Glomerular visceral epithelial cell (primary cell): ENCODE results near the gene KRT85.
"Not testable (repeated sequence)": the region's sequence is repeated elsewhere in the genome, so short reads cannot be mapped to it uniquely, and the experiment has no call there.

ENCODE experiments used
- DNase-seq: peaks from one replicate; pipeline ENCODE4 v3.0.0-alpha.2; 2016; ENCODE audit errors: extremely low spot score

KRT85 gene

GRCh38 chr12:52366738-52367485 is at the start of gene KRT85:
Gene KRT85 (minus strand): TSS chr12:52367481. CDS start chr12:52367405, 76 bp downstream.
- no peak for DNase-seq

DNA sequence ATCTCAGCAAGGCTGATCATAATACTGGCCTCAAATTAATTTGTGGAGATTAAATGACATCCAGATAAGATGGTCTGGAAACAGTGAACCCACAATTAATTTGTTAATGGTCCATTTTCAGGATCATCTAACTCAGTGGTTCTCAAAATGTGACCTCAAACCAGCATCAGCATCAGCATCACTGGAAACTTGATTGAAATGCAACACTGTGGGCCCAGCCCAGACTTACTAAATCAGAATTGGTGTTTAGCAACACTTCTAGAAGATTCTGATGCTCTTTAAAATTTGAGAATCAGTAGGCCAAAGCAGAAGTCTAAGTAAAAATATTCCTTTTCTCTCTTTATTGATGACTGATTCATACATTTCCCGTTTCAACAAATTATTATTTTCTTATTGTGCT is 49.5 kb upstream of the KRT85 start:
- DNase-seq: no peak

- DNase-seq: peak; percentile 38
Measured at GRCh38 chr12:52415870-52416750, 48.8 kb upstream of the KRT85 start.

GRCh38 chr12:52414936-52415335 is 47.7 kb upstream of the KRT85 start:
- DNase-seq: no peak

GRCh38 chr12:52413782-52414345 is 46.6 kb upstream of the KRT85 start:
- no peak for DNase-seq

GRCh38 chr12:52413202-52413601 is 45.9 kb upstream of the KRT85 start:
- no peak for DNase-seq

DNA sequence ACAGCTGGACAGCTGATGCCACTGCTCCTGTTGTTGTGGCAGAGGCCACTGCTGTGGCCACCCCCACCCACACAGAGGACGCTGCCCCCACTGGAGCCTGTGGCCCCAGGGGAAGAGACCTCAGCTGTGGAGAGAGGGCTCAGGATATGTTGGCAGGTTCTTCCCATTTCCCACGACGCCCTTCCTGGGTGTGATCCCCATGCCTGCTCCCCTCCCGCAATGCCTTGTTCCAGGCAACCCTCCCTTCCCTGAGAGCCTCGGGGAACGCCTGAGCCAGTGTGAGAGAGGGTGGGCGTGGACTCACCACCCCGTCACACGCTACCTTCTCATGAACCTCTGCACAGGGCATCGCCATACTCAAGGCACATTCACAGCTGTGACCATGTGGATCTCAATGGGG is 44.5 kb upstream of the KRT85 start:
- no peak for DNase-seq

DNA sequence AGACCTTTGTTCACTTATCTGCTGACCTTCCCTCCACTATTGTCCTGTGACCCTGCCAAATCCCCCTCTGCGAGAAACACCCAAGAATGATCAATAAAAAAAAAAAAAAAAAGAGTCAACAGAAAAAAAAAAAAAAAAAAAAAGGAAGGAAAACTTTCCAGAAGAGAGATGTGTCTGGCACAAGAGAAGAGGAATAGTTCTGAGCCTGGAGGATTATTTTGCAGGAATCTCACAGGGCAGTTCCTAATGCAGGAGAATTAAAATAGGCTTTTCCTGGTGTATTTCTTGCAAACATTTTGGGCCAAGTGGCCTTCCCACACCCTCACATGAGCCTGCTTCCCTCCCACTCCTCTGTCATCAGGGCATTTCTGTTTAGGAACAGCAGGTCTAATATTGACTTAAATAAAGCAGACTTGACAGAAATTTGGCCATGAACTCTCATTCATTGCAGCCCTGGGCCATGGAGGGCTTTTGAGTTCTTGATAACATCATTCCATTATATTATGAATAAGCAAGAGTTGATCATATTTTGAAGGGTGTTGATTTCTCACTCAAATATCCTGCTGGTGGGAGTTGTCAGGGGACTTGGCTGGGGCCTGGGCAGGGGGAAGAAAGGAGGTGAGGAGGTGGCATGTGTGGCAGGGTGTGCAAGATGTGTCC is 43.4 kb upstream of the KRT85 start:
- not testable (repeated sequence) for DNase-seq

GRCh38 chr12:52407918-52408317 is 40.6 kb upstream of the KRT85 start:
- DNase-seq: no peak

GRCh38 chr12:52405922-52406385 is 38.7 kb upstream of the KRT85 start, which contains the start of gene KRT82:
Gene KRT82 (minus strand): TSS chr12:52406335. CDS start chr12:52406277, 58 bp downstream.
- DNase-seq: no peak

- DNase-seq: no peak
Measured at GRCh38 chr12:52404951-52405350, 37.7 kb upstream of the KRT85 start.

DNA sequence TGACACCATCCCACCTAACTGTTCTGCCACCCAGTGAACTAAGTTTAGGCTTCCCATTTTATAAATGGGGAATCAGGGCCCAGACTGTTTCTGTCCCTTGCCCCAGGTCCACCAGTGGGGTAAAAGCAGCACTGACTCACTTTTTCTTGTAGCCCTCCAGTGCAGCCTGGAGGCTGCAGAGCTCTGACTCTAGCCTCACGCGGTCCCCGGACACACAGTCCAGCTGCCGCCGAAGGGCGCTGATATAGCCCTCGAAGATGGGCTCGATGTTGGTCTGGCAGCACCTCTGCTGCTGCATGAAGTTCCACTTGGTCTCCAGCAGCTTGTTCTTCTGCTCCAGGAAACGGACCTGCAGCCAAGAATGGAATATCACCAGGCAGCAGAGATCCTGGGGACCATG is 36.3 kb upstream of the KRT85 start:
- no peak for DNase-seq

DNA sequence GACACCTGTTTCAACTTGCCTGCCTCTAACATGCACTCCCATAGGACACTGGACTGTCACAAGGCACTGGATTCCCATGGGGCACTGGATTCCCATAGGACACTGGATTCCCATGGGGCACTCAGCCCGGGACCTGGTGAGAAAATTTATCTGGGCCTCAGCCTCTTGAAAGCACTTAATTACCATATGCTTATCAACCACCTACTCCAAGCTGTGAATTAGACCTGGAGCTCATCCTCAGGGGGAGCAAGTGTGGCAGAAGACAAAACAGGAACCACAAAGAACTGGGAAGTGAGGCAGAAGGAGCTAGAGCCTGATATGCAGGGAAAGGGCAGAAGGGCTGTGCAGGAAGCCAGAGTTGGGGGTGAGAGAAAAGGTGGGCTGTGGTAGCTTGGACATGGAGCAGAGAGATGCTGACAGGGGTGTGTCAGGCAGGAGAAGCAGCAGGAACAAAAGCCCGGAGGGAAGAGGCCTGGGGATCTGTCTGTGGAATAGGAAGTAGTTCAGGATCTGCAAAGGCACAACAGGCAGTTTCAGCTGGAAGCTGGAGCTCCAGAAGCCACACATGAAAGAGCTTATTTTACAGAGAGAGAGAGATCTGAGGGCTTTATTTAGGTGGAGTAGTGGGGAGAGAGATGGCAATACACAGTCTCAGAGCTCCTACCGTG is 35.7 kb upstream of the KRT85 start:
- no peak for DNase-seq

DNA sequence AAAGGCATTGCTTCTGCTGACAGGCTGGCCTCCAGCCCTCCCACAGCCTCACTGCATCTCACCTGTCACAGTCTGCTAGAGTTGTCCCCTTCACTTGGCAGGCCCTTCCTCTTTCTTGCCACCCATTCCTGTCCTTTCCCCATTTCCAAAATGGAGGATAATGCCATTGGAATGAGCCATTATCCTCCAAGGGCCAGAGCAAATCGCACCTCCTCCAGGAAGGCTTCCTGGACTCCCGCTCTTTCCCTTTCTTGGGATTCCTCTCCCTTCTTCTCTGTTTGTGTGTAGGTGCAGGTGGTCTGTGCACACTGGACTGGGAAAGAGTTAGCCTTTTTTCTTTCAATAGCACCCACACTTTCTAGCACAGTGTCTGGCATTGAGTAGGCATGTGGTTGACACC is 35.1 kb upstream of the KRT85 start:
- DNase-seq: no peak

GRCh38 chr12:52401926-52402325 is 34.6 kb upstream of the KRT85 start:
- DNase-seq: no peak

- no peak for DNase-seq
Measured at GRCh38 chr12:52401526-52401925, 34.2 kb upstream of the KRT85 start.

- no peak for DNase-seq
Measured at GRCh38 chr12:52400906-52401305, 33.6 kb upstream of the KRT85 start.

DNA sequence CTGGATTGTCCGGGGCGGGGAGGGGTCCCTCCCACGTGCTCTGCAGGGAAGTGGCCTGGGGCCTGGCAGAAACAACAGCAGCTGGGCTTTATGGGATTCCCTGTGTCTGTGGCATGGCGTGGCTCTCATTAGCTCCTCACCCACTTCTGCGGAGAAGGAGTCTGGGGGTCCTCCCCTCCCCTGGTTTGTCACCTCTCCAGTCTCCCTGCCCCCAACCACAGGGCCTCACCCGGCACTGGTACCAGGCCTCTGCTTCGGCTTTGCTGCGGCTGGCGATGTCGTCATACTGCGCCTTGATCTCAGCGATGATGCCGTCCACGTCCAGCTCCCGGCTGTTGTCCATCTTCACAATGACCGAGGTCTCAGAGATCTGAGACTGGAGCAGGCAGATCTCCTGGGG is 32.5 kb upstream of the KRT85 start:
- no peak for DNase-seq

DNA sequence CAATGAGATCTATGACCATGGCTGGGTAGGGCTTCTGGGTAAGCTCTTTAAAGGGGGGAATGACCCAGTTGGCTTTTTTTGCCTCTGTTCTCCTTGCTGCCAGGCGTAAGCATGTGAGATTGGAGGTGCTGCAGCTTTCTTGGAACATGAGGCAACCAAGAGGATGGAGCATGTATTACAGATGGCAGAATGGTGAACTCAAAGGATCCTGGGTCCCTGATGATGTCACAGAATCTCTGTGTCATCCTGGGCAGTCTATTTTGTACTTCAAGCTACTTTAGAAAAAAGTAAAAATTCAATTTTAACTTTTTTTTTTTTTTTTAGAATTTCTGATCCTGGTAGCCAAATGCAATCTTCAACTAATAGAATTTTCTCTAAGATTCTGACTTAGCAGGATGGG is 30.9 kb upstream of the KRT85 start:
- no peak for DNase-seq

- DNase-seq: no peak
Measured at GRCh38 chr12:52396656-52397055, 29.4 kb upstream of the KRT85 start.

GRCh38 chr12:52395761-52396434 is 28.6 kb upstream of the KRT85 start:
- DNase-seq: no peak
